HepG2 (cell line): Measurements from ENCODE around the gene ADI1. TPM values are rescaled to one million over a fixed set of nuclear protein-coding genes. Genes with fewer than 3 reads are reported as not detected.

ENCODE experiments used
- NBN ChIP-seq: fragments of 450-650 bp; conservative IDR thresholded peaks from 2 replicates; pipeline ENCODE4 v1.6.1; 2017
- SETDB1 ChIP-seq: sonication (generic); formaldehyde crosslinking; IDR thresholded peaks from 2 replicates; pipeline ENCODE4 v1.5.1; 2020; ENCODE audit warnings: missing genetic modification reagents, mild to moderate bottlenecking, borderline replicate concordance
- ZFP62 ChIP-seq: sonication (generic); formaldehyde crosslinking; IDR thresholded peaks from 2 replicates; pipeline ENCODE4 v1.4.0; 2020; ENCODE audit warnings: missing genetic modification reagents
- polyA plus RNA-seq, 8 experiments: library from polyadenylated mRNA; depleted of rRNA in 3 of 8; stranded (reverse) in 7 of 8; unstranded in 1 of 8; fragments of >200 nt; fragmentation: Illumina TruSeq in 4 of 8; extraction: Trizol in 4 of 8; gene quantifications; 2 replicates each; pipeline versions ENCODE4 v1.2.1 to v1.2.3, GENCODE V29; 2011 to 2016; ENCODE audit warnings: low read depth in 4 of 8, missing spikeins in 1 of 8, mixed read lengths in 1 of 8; ENCODE audit not compliant: insufficient read depth in 1 of 8
- total RNA-seq, 5 experiments: library from RNA; depleted of rRNA; stranded (reverse); fragments of >200 nt; fragmentation: Illumina TruSeq; extraction: Trizol; gene quantifications; 2 replicates each; pipeline ENCODE4 v1.2.3, GENCODE V29; 2016; ENCODE audit warnings: low read depth in 1 of 5
- TF ChIP-seq, protein P1 (sequence below): sonication (generic); formaldehyde crosslinking; IDR thresholded peaks from 2 replicates; pipeline ENCODE4 v1.4.0; 2020; ENCODE audit warnings: mild to moderate bottlenecking, missing genetic modification reagents
- TF ChIP-seq, protein P2 (sequence below): sonication (generic); formaldehyde crosslinking; IDR thresholded peaks from 2 replicates; pipeline ENCODE4 v1.9.0; 2021; ENCODE audit warnings: mild to moderate bottlenecking, missing genetic modification reagents
- TF ChIP-seq, protein P3 (sequence below): sonication (generic); formaldehyde crosslinking; IDR thresholded peaks from 2 replicates; pipeline ENCODE4 v1.5.0; 2020; ENCODE audit warnings: mild to moderate bottlenecking, low read depth, missing genetic modification reagents, borderline replicate concordance
- TF ChIP-seq, protein P4 (sequence below), 2 experiments: sonication (generic) in 1 of 2; formaldehyde crosslinking in 1 of 2; IDR thresholded peaks; 2 replicates each; pipeline versions ENCODE4 v1.6.1 to v1.9.0; 2014 to 2022; ENCODE audit warnings: antibody characterized with exemption in 1 of 2, borderline replicate concordance in 1 of 2, inconsistent platforms in 1 of 2, low read depth in 1 of 2, missing genetic modification reagents in 1 of 2
- TF ChIP-seq, protein P5 (sequence below): sonication (generic); formaldehyde crosslinking; IDR thresholded peaks from 2 replicates; pipeline ENCODE4 v1.5.0; 2020; ENCODE audit warnings: missing genetic modification reagents
- TF ChIP-seq, protein P6 (sequence below): sonication (generic); formaldehyde crosslinking; IDR thresholded peaks from 2 replicates; pipeline ENCODE4 v1.9.0; 2021; ENCODE audit warnings: missing genetic modification reagents, mild to moderate bottlenecking, borderline replicate concordance
- TF ChIP-seq, protein P7 (sequence below): sonication (generic); formaldehyde crosslinking; IDR thresholded peaks from 2 replicates; pipeline ENCODE4 v1.5.0; 2020; ENCODE audit warnings: missing genetic modification reagents, mild to moderate bottlenecking, borderline replicate concordance

ADI1 gene
- total and polyA plus RNA-seq, 2 of the 13 experiments (the other 11 are each of a cell fraction or from before 2014, with no cell fraction given) = 28.7 to 123 TPM

DNA sequence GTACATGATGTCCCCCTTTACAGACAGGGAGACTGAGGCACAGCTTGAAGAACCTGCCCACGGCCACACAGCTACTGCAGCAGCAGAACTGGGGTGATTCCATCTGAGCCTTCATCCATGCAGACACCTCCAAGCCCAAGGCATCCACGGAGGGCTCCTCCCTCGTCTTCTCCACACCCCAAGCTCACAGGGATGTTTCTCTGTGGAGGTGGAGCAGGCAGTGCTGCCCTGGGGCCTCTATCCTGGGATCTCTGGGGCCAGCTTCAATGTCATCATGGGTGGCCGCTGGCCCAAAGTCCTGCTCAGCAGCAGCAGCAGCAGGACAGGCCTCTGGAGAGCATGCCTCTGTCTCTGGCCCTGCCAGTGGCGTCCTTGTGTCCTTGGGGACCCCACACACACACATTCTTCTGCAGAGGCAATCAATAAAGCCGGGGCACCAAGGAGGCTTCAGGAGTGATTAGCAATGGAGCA lies 31.2 kb downstream of the ADI1 start (continued):
- TF ChIP-seq, protein P1, sequence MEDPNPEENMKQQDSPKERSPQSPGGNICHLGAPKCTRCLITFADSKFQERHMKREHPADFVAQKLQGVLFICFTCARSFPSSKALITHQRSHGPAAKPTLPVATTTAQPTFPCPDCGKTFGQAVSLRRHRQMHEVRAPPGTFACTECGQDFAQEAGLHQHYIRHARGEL (CRISPR knock-in tag) = no peak
- TF ChIP-seq SETDB1 = no peak
- TF ChIP-seq, protein P2, sequence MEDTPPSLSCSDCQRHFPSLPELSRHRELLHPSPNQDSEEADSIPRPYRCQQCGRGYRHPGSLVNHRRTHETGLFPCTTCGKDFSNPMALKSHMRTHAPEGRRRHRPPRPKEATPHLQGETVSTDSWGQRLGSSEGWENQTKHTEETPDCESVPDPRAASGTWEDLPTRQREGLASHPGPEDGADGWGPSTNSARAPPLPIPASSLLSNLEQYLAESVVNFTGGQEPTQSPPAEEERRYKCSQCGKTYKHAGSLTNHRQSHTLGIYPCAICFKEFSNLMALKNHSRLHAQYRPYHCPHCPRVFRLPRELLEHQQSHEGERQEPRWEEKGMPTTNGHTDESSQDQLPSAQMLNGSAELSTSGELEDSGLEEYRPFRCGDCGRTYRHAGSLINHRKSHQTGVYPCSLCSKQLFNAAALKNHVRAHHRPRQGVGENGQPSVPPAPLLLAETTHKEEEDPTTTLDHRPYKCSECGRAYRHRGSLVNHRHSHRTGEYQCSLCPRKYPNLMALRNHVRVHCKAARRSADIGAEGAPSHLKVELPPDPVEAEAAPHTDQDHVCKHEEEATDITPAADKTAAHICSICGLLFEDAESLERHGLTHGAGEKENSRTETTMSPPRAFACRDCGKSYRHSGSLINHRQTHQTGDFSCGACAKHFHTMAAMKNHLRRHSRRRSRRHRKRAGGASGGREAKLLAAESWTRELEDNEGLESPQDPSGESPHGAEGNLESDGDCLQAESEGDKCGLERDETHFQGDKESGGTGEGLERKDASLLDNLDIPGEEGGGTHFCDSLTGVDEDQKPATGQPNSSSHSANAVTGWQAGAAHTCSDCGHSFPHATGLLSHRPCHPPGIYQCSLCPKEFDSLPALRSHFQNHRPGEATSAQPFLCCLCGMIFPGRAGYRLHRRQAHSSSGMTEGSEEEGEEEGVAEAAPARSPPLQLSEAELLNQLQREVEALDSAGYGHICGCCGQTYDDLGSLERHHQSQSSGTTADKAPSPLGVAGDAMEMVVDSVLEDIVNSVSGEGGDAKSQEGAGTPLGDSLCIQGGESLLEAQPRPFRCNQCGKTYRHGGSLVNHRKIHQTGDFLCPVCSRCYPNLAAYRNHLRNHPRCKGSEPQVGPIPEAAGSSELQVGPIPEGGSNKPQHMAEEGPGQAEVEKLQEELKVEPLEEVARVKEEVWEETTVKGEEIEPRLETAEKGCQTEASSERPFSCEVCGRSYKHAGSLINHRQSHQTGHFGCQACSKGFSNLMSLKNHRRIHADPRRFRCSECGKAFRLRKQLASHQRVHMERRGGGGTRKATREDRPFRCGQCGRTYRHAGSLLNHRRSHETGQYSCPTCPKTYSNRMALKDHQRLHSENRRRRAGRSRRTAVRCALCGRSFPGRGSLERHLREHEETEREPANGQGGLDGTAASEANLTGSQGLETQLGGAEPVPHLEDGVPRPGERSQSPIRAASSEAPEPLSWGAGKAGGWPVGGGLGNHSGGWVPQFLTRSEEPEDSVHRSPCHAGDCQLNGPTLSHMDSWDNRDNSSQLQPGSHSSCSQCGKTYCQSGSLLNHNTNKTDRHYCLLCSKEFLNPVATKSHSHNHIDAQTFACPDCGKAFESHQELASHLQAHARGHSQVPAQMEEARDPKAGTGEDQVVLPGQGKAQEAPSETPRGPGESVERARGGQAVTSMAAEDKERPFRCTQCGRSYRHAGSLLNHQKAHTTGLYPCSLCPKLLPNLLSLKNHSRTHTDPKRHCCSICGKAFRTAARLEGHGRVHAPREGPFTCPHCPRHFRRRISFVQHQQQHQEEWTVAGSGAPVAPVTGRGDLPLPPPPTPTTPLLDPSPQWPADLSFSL (CRISPR knock-in tag) = no peak
- TF ChIP-seq, protein P3, sequence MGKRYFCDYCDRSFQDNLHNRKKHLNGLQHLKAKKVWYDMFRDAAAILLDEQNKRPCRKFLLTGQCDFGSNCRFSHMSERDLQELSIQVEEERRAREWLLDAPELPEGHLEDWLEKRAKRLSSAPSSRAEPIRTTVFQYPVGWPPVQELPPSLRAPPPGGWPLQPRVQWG (CRISPR knock-in tag) = no peak
- TF ChIP-seq, protein P4, sequence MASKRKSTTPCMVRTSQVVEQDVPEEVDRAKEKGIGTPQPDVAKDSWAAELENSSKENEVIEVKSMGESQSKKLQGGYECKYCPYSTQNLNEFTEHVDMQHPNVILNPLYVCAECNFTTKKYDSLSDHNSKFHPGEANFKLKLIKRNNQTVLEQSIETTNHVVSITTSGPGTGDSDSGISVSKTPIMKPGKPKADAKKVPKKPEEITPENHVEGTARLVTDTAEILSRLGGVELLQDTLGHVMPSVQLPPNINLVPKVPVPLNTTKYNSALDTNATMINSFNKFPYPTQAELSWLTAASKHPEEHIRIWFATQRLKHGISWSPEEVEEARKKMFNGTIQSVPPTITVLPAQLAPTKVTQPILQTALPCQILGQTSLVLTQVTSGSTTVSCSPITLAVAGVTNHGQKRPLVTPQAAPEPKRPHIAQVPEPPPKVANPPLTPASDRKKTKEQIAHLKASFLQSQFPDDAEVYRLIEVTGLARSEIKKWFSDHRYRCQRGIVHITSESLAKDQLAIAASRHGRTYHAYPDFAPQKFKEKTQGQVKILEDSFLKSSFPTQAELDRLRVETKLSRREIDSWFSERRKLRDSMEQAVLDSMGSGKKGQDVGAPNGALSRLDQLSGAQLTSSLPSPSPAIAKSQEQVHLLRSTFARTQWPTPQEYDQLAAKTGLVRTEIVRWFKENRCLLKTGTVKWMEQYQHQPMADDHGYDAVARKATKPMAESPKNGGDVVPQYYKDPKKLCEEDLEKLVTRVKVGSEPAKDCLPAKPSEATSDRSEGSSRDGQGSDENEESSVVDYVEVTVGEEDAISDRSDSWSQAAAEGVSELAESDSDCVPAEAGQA (IDR thresholded peaks at IDR 0.05; ENCODE audit: low read depth) = no peak
- TF ChIP-seq, protein P4 (CRISPR knock-in tag; IDR thresholded peaks at IDR 0.05; ENCODE audit: borderline replicate concordance) = no peak
- TF ChIP-seq, protein P5, sequence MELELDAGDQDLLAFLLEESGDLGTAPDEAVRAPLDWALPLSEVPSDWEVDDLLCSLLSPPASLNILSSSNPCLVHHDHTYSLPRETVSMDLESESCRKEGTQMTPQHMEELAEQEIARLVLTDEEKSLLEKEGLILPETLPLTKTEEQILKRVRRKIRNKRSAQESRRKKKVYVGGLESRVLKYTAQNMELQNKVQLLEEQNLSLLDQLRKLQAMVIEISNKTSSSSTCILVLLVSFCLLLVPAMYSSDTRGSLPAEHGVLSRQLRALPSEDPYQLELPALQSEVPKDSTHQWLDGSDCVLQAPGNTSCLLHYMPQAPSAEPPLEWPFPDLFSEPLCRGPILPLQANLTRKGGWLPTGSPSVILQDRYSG (CRISPR knock-in tag) = no peak
- TF ChIP-seq, protein P6, sequence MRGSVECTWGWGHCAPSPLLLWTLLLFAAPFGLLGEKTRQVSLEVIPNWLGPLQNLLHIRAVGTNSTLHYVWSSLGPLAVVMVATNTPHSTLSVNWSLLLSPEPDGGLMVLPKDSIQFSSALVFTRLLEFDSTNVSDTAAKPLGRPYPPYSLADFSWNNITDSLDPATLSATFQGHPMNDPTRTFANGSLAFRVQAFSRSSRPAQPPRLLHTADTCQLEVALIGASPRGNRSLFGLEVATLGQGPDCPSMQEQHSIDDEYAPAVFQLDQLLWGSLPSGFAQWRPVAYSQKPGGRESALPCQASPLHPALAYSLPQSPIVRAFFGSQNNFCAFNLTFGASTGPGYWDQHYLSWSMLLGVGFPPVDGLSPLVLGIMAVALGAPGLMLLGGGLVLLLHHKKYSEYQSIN (CRISPR knock-in tag) = no peak
- TF ChIP-seq, protein P7, sequence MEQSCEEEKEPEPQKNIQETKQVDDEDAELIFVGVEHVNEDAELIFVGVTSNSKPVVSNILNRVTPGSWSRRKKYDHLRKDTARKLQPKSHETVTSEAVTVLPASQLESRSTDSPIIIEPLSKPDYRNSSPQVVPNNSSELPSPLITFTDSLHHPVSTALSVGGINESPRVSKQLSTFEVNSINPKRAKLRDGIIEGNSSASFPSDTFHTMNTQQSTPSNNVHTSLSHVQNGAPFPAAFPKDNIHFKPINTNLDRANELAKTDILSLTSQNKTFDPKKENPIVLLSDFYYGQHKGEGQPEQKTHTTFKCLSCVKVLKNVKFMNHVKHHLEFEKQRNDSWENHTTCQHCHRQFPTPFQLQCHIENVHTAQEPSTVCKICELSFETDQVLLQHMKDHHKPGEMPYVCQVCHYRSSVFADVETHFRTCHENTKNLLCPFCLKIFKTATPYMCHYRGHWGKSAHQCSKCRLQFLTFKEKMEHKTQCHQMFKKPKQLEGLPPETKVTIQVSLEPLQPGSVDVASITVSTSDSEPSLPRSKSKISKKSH (CRISPR knock-in tag) = 0 out of 2 replicates have a peak, but pooled peaks have one; percentile 49
- no peak for TF ChIP-seq NBN
- no peak for TF ChIP-seq ZFP62 (CRISPR knock-in tag)
